Hematopoietic multipotent progenitor cell treated with erythropoietin and hydrocortisone succinate and interleukin-3 and kit ligand, for 15 days (in vitro differentiated cells): Measurements from ENCODE around the gene MOV10L1.

ENCODE experiments used
- DNase-seq: peaks from one replicate; pipeline ENCODE4 v3.0.0-alpha.2; 2015; ENCODE audit warnings: low spot score

Gene MOV10L1

DNA sequence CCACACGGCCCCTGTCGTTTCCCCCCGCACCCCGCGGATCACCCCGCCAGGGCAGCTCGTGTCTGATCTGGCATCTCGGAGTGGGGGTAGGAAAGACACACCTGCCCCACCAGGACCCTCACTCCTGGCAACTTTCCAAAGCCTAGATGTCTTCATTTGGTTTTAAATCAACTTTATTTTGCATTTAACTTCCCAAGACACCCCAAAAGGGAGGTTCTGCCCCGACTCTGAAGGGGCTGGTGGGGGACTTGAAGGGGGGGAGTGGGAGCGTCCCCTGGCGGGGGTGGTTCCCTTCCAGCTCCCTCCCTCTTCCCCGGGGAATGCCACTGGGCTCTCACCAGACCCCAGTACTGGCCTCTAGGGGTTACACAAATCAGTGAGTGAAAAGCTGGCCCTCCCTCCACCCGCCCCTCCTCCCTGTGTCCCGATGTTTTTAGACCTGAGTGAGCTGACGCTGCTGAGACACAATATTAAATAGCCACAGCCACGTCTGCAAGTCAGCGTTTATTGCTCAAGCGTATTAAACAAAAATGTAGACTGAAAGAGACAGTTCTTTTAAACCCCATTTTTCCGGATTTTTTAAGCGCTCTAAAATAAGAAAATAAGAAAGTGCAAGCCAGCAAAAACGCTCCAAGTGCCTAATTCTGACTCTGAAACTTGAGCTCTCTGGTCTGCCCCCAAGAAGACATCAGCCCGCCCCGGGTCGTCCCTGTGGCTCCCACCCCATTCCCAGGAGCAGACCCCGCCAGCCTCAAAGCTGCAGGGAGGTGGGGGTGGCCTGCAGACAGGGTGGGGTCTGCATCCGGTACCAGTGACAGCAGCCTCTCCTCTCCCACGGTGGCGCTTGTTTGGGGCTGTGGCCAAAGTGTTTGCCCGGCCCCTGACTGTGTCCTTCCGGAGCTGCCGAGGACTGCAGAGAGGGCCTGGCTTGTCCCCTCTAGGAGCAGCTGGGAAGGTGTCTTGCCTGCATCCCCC, 30.6 kb upstream of the MOV10L1 start:
- DNase-seq, result no peak

DNA sequence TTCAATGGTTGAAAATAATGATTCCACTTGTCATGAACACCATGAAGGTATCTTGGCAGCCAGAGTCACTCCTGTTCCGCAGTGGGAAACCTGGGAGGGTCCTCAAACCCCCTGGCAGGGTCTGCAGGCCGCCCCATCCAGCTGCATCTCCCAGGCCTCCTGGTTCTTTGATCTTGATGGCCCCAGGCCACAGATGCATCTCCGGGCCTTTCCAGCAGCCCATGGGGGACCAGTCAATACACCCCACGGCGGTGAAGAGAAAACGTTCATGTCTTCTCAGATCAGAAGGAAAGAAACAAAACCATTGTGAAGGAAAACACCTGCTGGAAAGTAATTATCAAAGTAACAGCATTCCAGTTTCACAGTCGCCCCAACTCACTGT, 29.9 kb upstream of the MOV10L1 start:
- DNase-seq, result no peak

DNA sequence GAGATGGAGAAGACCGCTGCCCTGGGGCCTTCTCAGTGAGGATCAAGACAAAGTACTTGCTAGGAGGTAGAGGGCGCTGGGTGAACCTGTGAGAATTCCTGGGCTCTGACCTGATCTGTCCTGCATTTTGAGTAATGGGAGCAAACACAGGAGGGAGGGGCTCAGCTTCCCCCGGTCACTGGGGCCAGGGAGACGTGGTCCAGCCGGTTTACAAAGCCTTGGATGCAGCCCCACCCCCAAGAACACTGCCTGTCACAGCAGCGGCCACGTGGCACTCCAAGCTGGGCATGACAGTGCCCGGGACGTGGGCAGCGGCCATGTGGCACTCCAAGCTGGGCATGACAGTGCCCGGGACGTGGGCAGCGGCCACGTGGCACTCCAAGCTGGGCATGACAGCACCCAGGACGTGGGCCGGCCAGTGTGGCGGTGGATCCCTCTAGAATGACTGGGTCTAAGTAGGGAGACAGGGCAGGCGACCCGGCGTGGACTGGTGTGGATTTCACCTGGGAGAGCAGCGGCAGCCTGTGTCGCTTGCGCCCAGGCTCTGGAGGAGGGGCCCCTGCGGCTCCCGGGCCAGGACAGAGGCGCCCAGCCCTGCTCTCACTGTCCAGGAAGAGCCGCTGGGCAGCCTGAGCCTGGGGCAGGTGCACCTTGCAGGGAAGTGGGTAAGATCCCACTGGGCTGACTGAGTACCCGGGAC, 29.2 kb upstream of the MOV10L1 start:
- DNase-seq, result no peak

DNA sequence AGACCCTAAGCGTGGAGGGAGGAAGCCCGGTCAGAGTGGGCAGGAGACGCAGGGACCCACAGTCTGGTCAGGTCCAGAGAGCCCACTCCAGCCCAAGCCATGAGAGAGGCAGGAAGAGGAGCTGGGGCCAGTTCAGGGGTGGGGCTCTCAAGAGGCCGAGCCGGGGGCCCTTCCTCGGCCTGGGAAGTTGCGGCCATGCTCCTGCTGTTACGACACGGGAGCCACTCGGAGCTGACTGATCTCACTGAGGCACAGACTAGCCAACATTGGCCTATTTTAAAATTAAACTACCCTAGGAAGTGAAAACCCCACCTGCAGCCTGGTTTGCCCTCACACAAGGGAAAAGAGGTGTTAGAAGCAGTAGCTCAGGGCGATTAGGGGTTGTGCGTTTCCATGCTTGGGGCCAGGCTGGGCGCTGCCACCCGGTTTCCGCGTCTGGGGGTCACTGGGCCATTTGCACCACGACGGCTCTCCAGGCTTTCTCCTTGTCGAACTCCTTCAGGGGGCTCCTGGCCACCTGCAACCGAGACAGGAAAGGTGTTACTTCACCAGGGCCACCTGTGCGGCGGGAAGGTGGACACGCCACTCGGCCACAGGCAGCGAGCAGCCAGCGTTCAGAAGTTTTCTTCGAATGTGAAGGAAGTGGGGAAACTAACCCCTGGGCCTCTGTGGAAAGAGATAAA, 28.5 kb upstream of the MOV10L1 start:
- no peak for DNase-seq

DNA sequence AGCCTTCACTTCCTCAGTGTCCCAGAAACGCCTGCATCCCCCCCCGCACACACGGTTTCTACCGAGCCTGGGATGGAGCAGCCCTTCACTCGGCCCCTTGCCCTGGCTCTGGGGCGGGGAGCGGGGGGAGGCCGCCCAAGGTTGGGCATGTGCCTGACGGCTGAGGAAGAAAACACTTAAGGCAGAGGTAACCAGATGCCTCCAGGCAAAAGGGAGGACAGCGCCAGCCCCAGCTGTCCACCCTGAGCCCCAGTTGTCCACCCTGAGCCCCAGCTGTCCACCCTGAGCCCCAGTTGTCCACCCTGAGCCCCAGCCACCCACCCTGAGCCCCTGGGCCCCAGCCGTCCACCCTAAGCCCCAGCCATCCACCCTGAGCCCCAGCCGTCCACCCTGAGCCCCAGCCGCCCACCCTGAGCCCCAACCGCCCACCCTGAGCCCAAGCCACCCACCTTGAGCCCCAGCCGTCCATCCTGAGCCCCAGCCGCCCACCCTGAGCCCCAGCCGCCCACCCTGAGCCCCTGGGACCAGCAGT, 27.9 kb upstream of the MOV10L1 start:
- DNase-seq, result no peak

DNA sequence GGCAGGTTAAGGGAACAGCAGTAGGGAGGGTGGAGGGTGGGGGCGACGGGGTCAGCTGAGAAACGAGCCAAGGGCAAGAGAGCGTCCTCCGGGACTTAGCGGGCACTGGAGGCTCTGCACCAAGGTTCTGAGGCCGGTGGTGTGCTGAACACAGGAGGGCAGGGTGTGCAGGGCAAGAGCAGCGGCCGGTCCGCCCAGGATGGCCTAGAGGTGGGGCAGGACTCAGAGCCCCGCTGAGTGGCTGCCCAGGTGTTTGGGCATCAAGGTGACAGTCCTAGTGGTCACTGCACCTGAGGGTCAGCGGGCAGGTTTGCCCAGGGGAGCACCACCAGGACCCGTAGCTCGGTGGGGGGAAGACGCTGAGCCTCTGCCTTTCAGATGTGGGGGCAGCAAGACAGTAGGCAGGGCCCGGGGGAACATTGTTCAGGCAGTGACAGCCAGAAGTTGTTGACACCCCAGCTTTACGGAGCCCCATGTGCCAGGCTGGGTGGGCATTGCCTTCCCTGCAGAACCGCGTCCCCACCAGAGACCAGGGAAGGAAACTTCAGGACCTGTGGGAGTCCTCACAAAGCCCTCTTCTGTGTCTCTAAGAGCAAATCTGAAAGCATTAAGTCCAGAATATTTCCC, 27.2 kb upstream of the MOV10L1 start:
- no peak for DNase-seq

DNA sequence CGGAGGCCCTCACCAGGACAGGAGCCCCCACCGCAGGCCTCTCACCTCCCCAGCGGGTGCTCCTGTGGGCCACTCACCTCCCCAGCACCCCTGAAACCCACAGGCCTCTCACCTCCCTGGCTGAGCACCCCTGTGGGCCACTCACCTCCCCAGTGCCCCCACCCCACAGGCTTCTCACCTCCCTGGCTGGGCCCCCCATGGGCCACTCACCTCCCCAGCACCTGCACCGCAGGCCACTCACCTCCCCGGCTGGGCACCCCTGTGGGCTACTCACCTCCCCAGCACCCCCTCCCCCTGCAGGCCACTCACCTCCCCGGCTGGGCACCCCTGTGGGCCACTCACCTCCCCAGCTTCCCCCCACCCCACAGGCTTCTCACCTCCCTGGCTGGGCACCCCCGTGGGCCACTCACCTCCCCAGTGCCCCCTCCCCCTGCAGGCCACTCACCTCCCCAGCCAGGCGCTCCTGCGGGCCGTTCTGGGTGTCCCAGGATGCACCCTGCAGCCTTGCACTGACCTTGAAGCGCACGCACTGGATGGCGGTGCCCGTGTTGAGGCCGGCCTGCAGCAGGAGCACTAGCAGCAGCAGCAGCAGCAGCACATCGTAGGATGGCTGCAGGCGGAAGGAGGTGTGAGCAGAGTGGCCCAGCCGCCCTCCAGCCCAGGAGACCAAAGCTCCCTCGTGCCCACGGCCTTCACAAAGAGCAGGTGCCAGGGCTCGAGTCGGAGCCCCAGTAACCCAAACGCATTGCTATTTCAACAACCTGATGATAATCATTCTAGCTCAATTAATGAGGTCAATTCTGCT, 26.0 kb upstream of the MOV10L1 start:
- DNase-seq, result no peak

DNA sequence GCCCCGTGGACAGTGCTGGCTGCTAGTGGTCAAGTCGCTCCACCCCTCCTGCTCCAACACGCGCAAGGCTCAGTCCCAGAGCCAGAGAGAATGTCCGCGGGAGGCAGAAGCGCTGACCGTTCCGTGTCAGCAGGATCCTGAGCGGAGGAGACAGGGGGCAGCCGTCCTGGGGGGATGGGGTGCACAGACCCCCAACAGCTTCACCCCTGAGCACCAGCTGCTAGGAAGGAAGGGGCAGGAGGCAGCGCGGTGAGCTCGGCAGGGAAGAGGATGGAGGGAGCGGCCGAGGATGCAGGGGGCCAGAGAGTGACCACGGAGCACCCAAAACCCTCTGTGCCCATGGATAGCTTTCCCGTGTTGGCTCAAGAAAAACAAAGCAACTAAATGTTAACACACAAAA, 25.4 kb upstream of the MOV10L1 start:
- DNase-seq, result no peak

DNA sequence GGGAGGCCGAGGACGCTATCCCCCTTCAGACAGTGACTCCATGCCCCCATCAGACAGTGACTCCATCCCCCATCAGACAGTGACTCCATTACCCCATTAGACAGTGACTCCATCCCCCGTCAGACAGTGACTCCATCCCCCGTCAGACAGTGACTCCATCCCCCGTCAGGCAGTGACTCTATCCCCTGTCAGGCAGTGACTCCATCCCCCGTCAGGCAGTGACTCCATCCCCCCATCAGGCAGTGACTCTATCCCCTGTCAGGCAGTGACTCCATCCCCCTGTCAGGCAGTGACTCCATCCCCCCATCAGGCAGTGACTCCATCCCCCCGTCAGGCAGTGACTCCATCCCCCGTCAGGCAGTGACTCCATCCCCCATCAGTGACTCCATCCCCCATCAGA, 22.6 kb upstream of the MOV10L1 start:
- no peak for DNase-seq

DNA sequence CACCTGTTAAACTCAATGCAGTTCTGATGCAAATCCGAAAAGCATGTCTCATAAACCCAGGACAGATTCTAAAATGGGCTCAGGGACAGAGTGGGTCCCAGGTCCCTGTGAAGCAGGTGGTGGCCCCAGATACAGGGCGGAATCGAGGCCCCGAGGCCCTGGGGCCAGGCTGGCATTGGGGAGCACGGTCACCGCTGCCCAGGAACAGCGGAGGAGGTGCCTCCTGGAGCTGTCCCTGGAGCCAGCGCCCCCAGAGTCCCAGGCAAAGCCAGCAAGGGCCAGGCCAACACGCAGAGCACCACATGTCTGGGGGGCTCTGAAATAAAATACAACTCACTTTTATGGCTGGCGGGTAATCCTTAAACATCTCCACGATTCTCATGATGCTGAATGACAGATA, 21.7 kb upstream of the MOV10L1 start:
- DNase-seq, result no peak

DNA sequence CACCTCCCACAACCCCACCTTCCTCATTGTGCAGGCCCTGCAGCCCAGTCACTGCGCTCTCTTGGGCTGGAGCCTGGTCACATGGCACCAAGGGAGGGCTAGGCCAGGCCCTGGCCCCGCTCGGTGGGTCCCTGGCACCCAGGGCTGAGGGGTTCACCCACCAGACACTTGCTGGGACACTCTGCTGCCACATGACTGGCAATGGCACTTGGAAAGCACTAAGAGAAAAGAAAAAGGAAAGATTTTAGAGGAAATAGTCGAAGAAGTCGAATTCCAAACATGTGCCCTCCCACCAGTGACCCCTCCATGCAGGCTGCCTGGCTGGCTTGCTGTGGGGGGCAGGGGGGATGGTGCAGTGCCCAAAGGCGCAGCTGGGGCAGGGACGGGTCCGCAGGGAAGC, 19.4 kb upstream of the MOV10L1 start:
- DNase-seq, result no peak

DNA sequence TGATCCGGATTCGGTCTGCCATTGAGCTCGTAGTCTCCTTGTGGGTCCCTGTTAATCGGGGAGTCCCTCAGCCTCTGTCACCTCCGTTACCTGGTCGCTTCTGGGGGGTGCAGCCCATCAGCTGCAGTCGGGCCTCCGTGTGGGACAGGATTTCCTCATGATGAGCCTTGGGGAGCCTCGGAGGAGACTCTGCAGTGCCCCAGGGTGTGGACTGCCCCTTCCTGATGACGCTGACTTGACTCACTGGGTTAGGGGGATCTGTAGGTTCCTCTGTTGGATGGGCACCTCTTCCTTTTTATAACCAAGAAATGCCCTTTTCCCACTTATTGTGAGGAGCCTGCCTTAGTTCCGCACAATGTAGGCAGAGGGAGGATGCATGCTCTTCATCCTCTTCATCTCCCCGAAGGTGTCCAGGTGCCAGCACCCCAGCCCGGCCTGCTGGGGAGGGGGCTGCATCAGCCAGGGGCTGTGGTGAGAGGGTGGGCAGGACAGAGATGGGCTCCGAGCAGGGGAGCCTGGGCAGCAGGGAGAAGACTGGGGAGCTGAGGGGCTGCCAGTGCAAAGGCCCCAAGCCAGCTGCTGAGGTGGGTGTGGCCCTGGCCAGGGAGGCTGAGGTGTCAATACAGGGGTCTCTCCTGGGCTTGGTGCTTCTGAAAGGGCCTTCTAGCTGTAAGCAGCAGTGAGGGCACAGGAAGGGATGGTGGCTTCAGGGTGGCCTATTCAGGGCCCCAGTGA, 18.2 kb upstream of the MOV10L1 start:
- no peak for DNase-seq

DNA sequence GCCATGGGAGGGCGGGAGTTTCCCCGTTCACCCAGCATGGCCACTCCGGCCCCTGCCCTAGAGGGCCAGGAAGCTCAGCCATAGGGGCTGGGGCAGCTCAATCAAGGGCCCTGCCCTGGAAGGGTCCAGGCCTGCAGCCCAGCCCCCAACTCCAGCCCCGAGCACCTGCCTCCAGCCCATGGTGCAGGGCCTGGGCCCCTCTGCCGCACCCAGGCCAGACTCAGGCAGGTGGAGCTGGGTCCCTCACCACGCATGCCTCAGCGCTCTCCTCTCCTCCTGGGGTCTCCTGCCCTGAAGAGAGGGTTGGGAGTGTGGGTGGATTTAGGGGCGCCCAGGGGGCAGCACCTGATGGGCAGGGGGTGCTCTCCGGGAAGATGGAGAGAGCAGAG, 17.6 kb upstream of the MOV10L1 start:
- DNase-seq, result no peak

DNA sequence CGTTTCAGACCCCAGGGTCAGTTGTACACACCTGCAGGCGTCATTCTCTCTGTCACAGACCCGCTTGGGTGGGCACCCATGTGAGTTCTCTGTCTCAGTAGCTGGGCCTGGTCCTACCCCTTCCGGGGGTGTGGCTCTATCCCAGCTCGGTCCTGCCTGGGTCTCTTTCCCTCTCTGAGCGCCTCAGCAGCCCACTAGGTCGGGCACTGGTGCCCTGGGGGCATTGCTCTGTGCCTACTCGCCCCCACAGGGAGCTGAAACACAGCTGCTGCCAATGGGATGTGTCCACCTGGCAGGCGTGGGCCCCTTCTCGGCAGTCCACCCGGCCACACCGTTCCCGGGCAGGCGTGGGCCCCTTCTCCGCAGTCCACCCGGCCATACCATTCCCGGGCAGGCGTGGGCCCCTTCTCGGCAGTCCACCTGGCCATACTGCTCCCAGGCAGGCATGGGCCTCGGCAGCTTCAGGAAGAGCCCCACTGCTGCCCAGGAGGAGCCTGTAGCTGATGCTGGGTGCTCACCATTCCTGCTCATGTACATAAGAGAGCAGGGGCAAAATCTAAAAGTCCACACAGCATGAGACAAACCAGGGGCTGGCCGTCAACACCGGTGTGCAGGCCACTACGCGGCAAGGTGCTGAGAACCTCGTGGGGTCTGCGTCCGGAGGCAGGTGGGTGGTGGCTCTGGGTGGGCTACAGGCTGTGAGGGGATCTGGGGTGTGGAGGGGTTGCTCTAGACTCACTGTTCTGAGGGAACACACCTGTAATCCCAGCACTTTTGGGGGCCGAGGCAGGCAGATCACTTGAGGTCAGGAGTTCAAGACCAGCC, 16.9 kb upstream of the MOV10L1 start:
- DNase-seq, result no peak

DNA sequence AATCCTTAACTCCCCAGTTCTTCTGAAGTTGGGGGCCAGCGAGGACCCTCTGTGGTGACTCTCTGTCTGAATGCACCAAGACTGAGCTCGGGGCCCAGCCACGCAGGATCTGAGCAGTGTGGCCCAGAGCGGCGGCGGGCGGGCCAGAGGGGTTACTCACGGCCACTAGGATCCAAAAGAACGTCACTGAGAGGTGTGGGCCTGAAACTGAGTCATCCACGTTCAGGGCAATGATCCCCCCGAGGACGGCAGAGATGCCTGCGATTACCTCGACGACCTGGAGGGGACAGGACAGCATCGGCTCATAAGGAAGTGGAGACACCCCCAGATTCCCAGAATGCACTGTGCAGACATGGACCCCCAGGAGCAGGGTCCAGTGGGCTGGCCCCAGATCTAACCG, 15.8 kb upstream of the MOV10L1 start:
- no peak for DNase-seq

DNA sequence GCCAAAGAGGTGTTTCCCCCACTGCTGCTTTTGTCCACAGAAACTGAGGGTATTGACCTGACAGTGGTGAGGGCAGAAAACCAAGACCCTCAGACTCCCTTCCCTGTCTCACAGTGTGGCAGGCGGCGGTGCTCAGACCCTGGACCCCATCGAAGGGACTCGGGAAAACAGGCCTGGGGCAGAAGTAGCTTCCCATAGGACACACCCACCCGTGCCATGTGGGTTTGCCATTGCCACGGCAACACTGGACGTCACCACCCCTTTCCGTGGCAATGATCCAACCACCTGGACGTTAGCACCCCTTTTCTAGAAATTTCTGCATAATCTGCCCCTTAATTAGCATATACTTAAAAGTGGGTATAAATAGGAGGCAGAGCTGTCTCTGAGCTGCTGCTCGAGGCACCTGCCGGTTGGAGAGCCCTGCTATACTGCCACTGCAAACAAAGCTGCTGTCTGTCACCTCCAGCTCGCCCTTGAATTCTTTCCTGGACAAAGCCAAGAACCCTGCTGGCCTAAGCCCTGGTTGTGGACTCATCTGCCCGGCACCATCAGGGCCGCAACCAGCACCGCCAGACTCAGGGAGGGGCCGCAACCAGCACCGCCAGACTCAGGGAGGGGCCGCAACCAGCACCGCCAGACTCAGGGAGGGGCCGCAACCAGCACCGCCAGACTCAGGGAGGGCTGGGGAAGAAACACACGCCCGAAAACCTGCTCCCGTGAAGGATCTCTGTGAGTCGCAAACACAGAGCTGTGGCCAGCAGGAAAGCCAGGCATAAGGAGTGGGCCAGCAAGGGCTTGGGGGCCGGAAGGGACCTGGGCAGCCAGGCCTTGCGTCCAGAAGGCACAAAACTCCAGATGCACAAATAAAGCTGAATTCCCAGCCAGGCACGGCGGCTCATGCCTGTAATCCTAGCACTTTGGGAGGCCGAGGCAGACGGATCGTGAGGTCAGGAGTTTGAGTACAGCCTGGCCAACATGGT, 15.0 kb upstream of the MOV10L1 start:
- no peak for DNase-seq

DNA sequence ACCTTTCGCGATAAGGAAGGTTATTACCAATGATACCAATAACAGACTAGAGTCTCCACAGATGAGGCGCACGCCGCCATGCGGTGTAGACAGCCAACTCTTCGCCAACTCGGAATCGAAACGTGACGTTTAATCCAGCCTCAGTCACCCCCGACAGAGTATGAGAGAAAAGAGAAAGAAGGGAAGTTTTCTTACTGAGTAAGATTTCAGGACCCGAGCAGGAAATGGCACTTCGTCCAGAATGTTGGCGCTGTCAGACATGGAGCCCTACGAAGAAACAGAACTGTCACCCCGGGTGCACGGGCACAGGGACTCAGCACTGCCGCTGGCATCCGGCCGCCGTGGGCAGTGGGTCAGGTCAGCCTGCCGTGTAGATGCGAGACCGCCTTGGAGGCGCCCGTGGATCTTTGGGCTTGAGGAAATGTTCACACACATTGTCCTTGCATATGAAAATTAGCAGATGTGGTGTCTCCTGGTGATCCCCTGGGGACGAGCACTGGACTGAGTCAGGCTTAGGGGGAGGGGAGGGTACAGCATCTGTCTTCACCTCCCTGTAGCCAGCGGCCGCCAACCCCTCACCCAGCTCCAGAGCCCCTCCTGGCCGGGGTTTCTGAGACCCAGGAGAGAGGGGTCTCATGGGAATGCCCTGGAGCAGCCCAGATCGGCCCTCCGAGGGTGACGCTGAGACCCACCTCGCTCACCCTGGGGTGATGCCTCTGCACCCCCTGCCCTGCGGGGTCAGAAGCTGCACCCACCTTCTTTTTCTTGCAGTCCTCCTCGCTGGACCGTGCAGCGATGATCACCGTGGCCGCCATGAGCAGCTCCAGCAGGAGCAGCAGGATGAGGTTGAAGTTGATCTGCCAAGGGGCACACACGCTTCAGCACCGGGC, 12.9 kb upstream of the MOV10L1 start:
- no peak for DNase-seq
